BJ (cell line): Measurements from ENCODE around the gene TCOF1. TPM values are rescaled to one million over a fixed set of nuclear protein-coding genes. Genes with fewer than 3 reads are reported as not detected.
A peak's percentile ranks its signal among the peaks of the same experiment; 100 is the strongest.

Experiments used
- CTCF ChIA-PET: fragments of 350-600 bp; formaldehyde crosslinking; extraction: SDS; loops from one replicate; lab custom pipeline; 2021; ENCODE audit warnings: antibody characterized with exemption, inconsistent platforms; lab: Yijun Ruan, JAX
- POLR2A ChIA-PET: fragments of 300-600 bp; sonication (Branson Sonifier 250); formaldehyde crosslinking; extraction: SDS; loops from one replicate; lab custom pipeline; 2021; ENCODE audit warnings: antibody characterized with exemption; lab: Charles Lee
- DNase-seq: peaks from one replicate; pipeline ENCODE4 v3.0.0-alpha.2; 2011; ENCODE audit warnings: low read depth
- H3K27me3 ChIP-seq: 2 replicates; pipeline ENCODE4 v1.6.0; 2011; ENCODE audit warnings: low read length; ENCODE audit not compliant: control insufficient read depth, insufficient read depth
- H3K36me3 ChIP-seq: 2 replicates; pipeline ENCODE4 v1.5.1; 2011; ENCODE audit warnings: low read length; ENCODE audit not compliant: control insufficient read depth, insufficient read depth
- H3K4me3 ChIP-seq: 2 replicates; pipeline ENCODE4 v1.5.1; 2011; ENCODE audit warnings: low read depth, mild to moderate bottlenecking, control low read depth, low read length
- polyA plus RNA-seq: library from polyadenylated mRNA; depleted of rRNA; stranded (reverse); fragments of >200 nt; gene quantifications from 2 replicates; pipeline ENCODE4 v1.2.3, GENCODE V29; 2011
- TF ChIP-seq, protein P1 (sequence below): IDR thresholded peaks from 2 replicates; pipeline ENCODE4 v1.5.1; 2011; ENCODE audit warnings: low read depth, mild to moderate bottlenecking, control low read depth, inconsistent platforms, low read length, moderate library complexity; ENCODE audit not compliant: insufficient read depth

Gene TCOF1
- polyA plus RNA-seq, 1 experiment, result 9.7 TPM

DNA sequence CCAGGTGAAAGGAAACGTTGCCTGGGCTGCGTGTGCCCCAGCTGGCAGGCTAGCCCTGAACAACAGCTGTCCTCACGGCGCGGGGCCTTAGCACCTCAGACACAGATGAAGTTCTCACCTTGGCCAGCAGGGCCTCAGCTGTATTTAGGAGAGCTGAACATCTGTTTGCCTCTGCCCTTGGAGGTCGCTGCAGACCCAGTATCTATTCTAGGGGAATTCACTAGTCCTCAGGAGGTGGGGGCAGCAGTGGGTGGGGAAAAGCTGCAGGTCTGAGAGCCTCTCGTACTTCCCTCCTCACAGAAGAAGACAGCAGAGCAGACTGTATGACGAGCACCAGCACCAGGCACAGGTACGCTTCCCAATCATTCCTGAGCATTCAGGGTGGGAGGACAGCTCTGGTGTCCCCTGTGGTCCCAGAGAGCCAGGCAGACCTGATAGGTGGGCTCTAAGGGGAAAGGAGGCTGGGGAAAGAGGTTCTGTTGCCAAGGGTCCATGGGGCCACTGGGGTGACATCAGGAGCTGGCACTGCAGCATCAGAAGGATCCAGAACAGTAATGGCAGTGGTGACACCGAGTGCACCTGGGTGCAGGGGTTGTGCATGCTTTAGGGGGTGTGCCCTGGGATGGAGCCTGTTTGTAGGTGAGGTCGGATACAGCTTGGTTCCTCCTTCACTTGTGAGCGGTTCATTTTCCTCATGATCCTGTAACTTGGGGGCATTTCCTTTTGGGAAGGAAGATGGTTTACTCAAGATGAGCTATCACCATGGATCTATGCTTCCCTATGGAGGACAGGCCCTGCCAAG lies 41.4 kb downstream of the TCOF1 start:
- H3K36me3 ChIP-seq, result peaks cover 11% of the 10 kb centered on the region
- no peak overlapping the region for H3K4me3 ChIP-seq
- ChIA-PET CTCF (interaction anchor here (0.9 to 2.3 kb wide), 8 partner anchors 11 to 50 kb away, joined by 3 to 7 read pairs (median 4); no protein-coding TSS in a partner anchor), POLR2A (interaction anchor here (0.5 to 0.6 kb wide), 2 partner anchors 10 to 12 kb away, joined by 6 to 7 read pairs; no protein-coding TSS in a partner anchor)
- no peak for DNase-seq
- no peaks in the 10 kb centered on the region for H3K27me3 ChIP-seq
- TF ChIP-seq, protein P1, sequence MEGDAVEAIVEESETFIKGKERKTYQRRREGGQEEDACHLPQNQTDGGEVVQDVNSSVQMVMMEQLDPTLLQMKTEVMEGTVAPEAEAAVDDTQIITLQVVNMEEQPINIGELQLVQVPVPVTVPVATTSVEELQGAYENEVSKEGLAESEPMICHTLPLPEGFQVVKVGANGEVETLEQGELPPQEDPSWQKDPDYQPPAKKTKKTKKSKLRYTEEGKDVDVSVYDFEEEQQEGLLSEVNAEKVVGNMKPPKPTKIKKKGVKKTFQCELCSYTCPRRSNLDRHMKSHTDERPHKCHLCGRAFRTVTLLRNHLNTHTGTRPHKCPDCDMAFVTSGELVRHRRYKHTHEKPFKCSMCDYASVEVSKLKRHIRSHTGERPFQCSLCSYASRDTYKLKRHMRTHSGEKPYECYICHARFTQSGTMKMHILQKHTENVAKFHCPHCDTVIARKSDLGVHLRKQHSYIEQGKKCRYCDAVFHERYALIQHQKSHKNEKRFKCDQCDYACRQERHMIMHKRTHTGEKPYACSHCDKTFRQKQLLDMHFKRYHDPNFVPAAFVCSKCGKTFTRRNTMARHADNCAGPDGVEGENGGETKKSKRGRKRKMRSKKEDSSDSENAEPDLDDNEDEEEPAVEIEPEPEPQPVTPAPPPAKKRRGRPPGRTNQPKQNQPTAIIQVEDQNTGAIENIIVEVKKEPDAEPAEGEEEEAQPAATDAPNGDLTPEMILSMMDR, result peak; percentile 24; the same call in 1 of the 2 replicates

DNA sequence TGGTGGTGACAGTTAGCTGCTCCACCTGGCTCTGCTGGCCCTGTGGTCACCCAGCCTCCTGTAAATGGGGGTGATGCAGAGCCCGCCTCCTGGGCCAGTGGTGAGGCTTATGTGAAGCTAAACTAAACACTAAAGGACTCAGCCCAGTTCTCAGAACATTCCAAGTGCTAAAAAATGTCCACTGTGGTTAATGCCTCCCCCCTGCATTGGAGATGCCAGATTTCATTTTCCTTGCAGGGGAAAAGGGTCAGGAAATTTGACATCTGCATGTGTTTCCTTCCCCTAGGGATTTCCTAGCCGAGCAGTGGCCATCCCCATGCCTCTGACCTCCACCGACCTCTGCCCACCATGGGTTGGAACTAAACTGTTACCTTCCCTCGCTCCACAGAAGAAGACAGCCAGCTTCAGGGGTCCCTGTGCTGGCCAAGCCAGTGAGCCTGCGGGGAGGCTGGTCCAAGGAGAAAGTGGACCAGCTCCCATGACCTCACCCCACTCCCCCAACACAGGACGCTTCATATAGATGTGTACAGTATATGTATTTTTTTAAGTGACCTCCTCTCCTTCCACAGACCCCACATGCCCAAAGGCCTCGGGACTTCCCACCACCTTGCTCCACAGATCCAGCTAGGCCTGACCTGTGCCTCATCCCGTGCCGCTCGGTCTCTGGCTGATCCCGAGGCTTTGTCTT lies 42.2 kb downstream of the TCOF1 start:
- TF ChIP-seq, protein P1, result no peak
- no peaks in the 10 kb centered on the region for H3K27me3 ChIP-seq
- DNase-seq, result no peak
- ChIA-PET POLR2A (interaction anchor here (0.6 kb wide), 1 partner anchor 10 kb away, joined by 6 read pairs; no protein-coding TSS in a partner anchor), CTCF (interaction anchor here (0.9 to 2.3 kb wide), 9 partner anchors 11 to 50 kb away, joined by 3 to 7 read pairs (median 4); no protein-coding TSS in a partner anchor)
- H3K36me3 ChIP-seq, result peaks cover 9% of the 10 kb centered on the region
- H3K4me3 ChIP-seq, result no peak overlapping the region

DNA sequence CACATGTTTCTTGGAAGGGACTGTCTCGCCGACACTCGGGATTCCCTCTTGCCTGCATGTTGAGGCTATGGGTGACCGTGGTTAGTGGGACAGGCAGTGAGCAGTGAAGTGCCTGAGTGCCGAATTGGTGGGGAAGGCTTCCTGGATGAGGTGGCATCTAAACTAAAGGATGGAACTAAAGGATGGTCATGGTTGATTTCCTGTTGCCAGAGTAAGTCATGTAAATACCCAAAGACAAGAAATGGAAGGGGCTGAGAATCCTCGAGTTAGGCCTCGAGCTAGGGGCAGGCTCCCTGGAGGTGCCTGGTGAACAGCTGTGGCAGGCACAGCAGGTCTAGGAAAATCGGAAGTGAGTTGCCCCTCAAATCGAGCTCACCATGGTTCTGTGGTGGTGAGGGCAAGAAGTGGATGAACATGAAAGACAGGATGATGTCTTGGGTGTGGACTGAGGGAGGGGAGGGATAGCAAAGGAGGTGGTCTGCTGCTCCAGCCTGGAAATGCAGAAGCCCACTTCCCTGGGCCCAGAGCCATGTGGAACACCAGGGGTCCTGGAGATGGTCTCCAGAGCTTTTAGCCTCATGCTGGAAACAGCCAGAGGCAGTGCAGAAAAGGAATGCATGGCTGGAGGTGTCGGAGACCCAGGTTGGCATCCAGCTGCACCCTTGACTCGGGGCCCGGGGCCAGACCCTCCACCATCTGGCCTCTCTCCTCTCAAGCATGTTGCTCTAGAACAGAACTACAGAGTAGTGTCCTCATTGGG lies 43.0 kb downstream of the TCOF1 start:
- Histone ChIP-seq H3K4me3 (no peak overlapping the region), H3K36me3 (peaks cover 6% of the 10 kb centered on the region), H3K27me3 (no peaks in the 10 kb centered on the region)
- TF ChIP-seq, protein P1, result no peak
- no peak for DNase-seq
- ChIA-PET POLR2A (no interaction called here), CTCF (interaction anchor here (1.5 to 1.8 kb wide), 2 partner anchors 14 to 22 kb away, joined by 4 read pairs; no protein-coding TSS in a partner anchor)

DNA sequence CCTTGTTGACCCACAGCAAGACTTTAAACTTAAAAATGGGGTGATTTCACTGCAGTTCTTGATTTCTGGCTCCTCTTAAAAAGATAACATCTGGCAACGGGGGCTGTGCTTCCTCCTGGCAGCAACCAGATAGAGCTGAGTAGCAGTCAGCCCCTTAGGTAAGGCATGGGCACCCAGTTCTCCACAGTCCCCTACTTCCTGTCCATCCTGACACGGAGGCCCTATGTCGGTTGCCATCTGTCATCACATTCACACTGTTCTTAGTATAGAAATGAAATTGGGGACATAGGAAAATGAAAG lies 43.5 kb downstream of the TCOF1 start:
- ChIA-PET POLR2A (no interaction called here), CTCF (interaction anchor here (1.8 kb wide), 1 partner anchor 14 kb away, joined by 4 read pairs; no protein-coding TSS in a partner anchor)
- TF ChIP-seq, protein P1, result no peak
- Histone ChIP-seq H3K36me3 (peaks cover 5% of the 10 kb centered on the region), H3K4me3 (no peak overlapping the region), H3K27me3 (no peaks in the 10 kb centered on the region)
- DNase-seq, result no peak
